ENCODE results near the gene GOLGA1. TPM values are rescaled to one million over a fixed set of nuclear protein-coding genes. Genes with fewer than 3 reads are reported as not detected.

GOLGA1 gene
- total and polyA plus RNA-seq, 9 of the 15 experiments (the other 6 are each of a cell fraction or from before 2014, with no cell fraction given): 2.9 to 15.9 (median 8.5) TPM

DNA sequence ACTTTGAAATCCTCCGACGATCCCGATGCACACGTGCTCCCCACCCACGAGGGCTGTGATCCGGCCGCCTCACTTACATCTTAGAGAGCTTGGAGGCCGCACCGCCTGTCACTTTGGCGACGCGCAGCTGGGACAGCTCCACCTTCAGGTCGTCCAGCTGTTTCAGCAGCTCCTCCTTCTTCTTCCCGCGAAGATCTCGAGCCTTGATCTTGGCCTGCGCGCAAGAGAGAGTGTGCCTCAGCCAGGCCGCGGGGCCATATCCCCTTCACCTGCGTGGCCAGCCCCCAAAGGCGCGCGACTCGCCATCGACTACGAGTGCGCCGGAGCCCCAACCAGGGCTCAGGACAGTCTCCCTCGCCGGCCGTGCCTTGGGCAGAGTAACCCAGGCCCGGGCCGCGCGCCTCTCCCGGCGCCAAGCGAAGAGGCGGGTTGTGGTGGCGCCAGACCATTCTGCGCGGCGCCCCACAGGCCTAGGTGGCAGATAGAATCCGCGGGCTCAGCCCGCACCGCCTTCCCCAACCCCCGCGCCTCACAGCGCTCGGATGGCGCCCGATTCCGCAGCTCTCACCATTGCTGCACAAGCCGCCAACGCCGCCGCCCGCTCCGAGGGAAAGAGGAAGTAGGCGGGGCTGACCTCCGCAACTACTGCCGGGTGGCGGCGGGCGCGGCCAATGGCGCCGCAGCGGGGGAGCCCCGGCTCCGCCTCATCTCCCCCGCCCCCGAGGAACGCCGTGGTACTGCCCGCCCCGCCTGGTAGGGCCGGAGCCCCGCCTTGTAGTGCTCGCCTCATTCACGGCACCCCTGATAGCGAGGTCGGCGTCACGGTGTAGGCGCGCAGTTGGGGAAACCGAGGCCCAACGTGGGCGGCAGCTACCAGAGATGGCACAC lies 79.3 kb downstream of the GOLGA1 start, which contains the start of the genes ARPC5L and RPL35 (continued):
- TF ChIP-seq ZFP36 (IDR thresholded peaks at IDR 0.05; ENCODE audit: low read depth, low read length, partially characterized antibody) (no peak), XRCC4 (IDR thresholded peaks at IDR 0.05; ENCODE audit: extremely low read depth, insufficient read depth, insufficient read length) (no peak), ZNF324 (CRISPR knock-in tag; IDR thresholded peaks at IDR 0.05) (no peak), CHCHD3 (CRISPR knock-in tag; IDR thresholded peaks at IDR 0.05) (no peak), ZNF507 (tag; conservative IDR thresholded peaks at IDR 0.05) (no peak), KDM2B (CRISPR knock-in tag; IDR thresholded peaks at IDR 0.05) (no peak), PCBP1 (IDR thresholded peaks at IDR 0.05; ENCODE audit: low read depth, low read length, poor library complexity, severe bottlenecking) (peak; percentile 96), YY1 (IDR thresholded peaks at IDR 0.05; ENCODE audit: borderline replicate concordance in 1 of 3, control insufficient read depth in 1 of 3, extremely low read depth in 1 of 3, insufficient read depth in 3 of 3, insufficient read length in 1 of 3, insufficient replicate concordance in 2 of 3, low read depth in 1 of 3, low read length in 2 of 3) (peak in 2 of 3 experiments; percentile 76 to 78), TAF15 (IDR thresholded peaks at IDR 0.05; ENCODE audit: low read depth, low read length) (no peak), RB1 (IDR thresholded peaks at IDR 0.05; ENCODE audit: low read depth) (peak; percentile 84), SMC3 (conservative IDR thresholded peaks at IDR 0.05; ENCODE audit: insufficient read depth, low read depth, low read length) (no peak), ZSCAN29 (IDR thresholded peaks at IDR 0.05) (0 out of 2 replicates have a peak, but pooled peaks have one; percentile 52), YBX1 (IDR thresholded peaks at IDR 0.05) (no peak), ARHGAP35 (IDR thresholded peaks at IDR 0.05; ENCODE audit: partially characterized antibody) (no peak), CHD4 (IDR thresholded peaks at IDR 0.05; ENCODE audit: insufficient read depth, insufficient replicate concordance, low read depth, low read length, poor library complexity, severe bottlenecking) (no peak), DIDO1 (tag; IDR thresholded peaks at IDR 0.05; ENCODE audit: low read depth) (no peak), THRAP3 (IDR thresholded peaks at IDR 0.05; ENCODE audit: borderline replicate concordance) (no peak)
- TF ChIP-seq, protein P1, sequence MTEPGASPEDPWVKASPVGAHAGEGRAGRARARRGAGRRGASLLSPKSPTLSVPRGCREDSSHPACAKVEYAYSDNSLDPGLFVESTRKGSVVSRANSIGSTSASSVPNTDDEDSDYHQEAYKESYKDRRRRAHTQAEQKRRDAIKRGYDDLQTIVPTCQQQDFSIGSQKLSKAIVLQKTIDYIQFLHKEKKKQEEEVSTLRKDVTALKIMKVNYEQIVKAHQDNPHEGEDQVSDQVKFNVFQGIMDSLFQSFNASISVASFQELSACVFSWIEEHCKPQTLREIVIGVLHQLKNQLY (CRISPR knock-in tag; conservative IDR thresholded peaks at IDR 0.05): peak in 1 of 2 experiments; percentile 61; a peak in 1 of 4 replicates
- TF ChIP-seq, protein P2, sequence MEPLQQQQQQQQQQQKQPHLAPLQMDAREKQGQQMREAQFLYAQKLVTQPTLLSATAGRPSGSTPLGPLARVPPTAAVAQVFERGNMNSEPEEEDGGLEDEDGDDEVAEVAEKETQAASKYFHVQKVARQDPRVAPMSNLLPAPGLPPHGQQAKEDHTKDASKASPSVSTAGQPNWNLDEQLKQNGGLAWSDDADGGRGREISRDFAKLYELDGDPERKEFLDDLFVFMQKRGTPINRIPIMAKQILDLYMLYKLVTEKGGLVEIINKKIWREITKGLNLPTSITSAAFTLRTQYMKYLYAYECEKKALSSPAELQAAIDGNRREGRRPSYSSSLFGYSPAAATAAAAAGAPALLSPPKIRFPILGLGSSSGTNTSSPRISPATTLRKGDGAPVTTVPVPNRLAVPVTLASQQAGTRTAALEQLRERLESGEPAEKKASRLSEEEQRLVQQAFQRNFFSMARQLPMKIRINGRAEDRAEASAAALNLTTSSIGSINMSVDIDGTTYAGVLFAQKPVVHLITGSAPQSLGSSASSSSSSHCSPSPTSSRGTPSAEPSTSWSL (CRISPR knock-in tag; IDR thresholded peaks at IDR 0.05; ENCODE audit: borderline replicate concordance): no peak
- TF ChIP-seq, protein P3, sequence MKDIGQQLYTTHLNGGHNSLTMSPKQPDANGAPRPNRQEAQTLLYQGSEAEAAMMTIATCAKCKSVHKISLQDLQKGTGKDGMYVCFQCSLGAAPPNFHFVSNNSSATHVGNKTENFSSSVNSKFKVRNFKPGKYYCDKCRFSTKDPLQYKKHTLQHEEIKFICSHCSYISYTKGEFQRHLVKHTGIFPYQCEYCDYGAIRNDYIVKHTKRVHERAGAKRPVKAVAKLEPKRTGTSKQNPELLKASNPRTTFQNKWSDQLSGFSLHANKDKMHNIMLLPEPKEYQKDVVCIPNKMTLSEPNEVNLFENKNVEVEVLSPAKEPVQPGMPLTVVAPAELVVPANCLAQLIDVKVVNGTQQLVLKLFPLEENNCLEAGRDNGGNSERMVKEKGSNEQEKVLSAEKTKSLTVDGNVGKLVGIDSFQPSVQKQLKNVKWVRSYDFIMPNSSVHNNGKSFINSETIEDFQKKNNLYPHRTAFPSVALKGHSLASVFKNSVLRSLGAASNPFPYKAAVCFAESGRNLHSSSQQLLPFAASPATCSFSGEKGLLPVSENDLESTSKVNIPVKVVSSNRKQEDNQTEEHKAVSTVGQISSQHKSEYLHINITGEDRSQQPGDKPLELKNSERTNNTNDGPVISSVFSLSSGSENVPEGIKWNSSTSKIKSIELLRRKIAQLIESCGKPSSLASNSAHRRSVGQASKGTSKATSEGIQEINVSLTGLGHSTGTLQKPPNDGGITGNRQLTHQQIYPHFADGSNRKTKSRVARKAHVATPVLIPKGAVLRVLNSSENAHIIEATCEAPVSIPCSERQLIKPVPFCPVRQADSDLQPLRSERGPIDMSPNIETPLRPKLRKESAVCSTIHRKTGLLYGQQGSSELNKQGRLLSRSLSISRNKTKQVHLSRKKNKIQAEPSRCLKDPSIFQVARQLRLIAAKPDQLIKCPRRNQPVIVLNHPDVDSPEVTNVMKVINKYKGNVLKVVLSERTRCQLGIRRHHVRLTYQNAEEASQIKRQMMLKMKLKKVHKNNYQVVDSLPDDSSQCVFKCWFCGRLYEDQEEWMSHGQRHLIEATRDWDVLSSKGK (CRISPR knock-in tag; IDR thresholded peaks at IDR 0.05): no peak
- TF ChIP-seq, protein P4, sequence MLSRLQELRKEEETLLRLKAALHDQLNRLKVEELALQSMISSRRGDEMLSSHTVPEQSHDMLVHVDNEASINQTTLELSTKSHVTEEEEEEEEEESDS (CRISPR knock-in tag; IDR thresholded peaks at IDR 0.05): no peak
